Suprapubic skin (tissue), 4 donors: ENCODE measurements around the gene HIPK3.

Experiments used
- CTCF ChIP-seq, 2 donors: fragments of 200-600 bp in 1 of 2; fragments of 450-650 bp in 1 of 2; sonication (generic) in 1 of 2; IDR thresholded peaks; one replicate each; pipeline ENCODE4 v1.5.1; 2016 to 2019; ENCODE audit warnings: antibody characterized with exemption in 2 of 2, mild to moderate bottlenecking in 1 of 2, moderate library complexity in 1 of 2
- EP300 ChIP-seq: sonication (generic); formaldehyde crosslinking; IDR thresholded peaks from one replicate; pipeline ENCODE4 v1.6.1; 2017; ENCODE audit warnings: antibody characterized with exemption
- POLR2A ChIP-seq, 2 donors: fragments of 450-650 bp; IDR thresholded peaks; one replicate each; pipeline ENCODE4 v1.6.1; 2017; ENCODE audit warnings: antibody characterized with exemption in 2 of 2, mild to moderate bottlenecking in 2 of 2, moderate library complexity in 2 of 2
- POLR2AphosphoS5 ChIP-seq, 3 donors: sonication (generic); formaldehyde crosslinking; IDR thresholded peaks; one replicate each; pipeline ENCODE4 v1.6.1; 2017; ENCODE audit warnings: antibody characterized with exemption in 3 of 3

GRCh38 chr11:33234397-33235190 is 22.6 kb upstream of the HIPK3 start:
- TF ChIP-seq EP300 (no peak), CTCF (IDR thresholded peaks at IDR 0.05) (no peak), POLR2A (IDR thresholded peaks at IDR 0.05) (no peak), POLR2AphosphoS5 (IDR thresholded peaks at IDR 0.05) (no peak)
